ENCODE results near the gene CCDC85B. TPM values are rescaled to one million over a fixed set of nuclear protein-coding genes. Genes with fewer than 3 reads are reported as not detected.

Gene CCDC85B
- total and polyA plus RNA-seq, 2 of the 13 experiments (the other 11 are each of a cell fraction or from before 2014, with no cell fraction given), result 8.2 to 19.5 TPM

DNA sequence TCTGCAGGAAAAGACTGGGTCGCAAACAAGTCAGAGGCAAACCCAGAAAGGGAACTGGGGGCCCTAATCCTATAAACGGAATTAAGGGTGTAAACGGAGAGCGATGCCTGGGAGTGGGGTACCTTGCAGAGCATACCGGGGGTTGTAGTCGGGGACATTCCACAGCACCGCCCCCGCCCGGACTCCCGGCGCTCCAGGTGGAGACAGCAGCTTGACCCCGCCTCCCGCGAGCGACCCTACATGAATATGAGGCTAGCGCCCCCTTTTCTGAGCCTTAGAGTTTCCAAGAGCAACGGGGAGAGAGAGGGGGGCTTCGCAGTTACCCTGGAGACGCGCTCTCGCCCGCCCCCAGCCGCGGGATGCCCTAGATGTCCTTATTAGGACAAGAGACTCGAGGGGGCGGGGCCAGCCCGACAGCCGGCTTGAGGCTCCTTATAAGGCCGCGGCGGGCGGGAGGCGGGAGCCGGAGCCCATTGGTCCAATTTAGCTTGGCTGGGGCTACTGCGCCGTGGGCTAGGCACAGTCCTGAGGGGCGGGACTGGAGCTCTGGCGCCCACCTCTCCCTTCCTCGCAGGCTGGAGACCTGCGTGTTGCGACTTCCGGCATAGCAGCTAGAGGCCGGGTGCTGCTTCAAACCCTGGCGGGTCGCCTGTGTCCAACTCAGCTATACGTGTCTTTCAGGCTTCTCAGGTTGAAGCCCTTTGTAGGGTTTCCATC, 31.2 kb upstream of the CCDC85B start (continued):
- TF ChIP-seq ZSCAN30 (CRISPR knock-in tag; IDR thresholded peaks at IDR 0.05) (no peak), NR2F2 (IDR thresholded peaks at IDR 0.05; ENCODE audit: borderline replicate concordance, low read depth) (no peak), MEIS1 (CRISPR knock-in tag; IDR thresholded peaks at IDR 0.05; ENCODE audit: borderline replicate concordance) (0 out of 2 replicates have a peak, but pooled peaks have one; percentile 38), ZNF329 (CRISPR knock-in tag; IDR thresholded peaks at IDR 0.05; ENCODE audit: low read depth) (no peak), MBD4 (IDR thresholded peaks at IDR 0.05; ENCODE audit: borderline replicate concordance, low read length) (no peak), ZNF816 (CRISPR knock-in tag; IDR thresholded peaks at IDR 0.05; ENCODE audit: borderline replicate concordance) (no peak), EP300 (IDR thresholded peaks at IDR 0.05; ENCODE audit: low read depth in 2 of 2, low read length in 2 of 2) (no peak), EP300 (CRISPR knock-in tag; IDR thresholded peaks at IDR 0.05; ENCODE audit: borderline replicate concordance) (no peak), RFXAP (CRISPR knock-in tag; IDR thresholded peaks at IDR 0.05; ENCODE audit: borderline replicate concordance) (peak; percentile 41; the same call in 1 of the 2 replicates), ZNF367 (CRISPR knock-in tag; IDR thresholded peaks at IDR 0.05; ENCODE audit: borderline replicate concordance) (no peak), ZFP90 (CRISPR knock-in tag; IDR thresholded peaks at IDR 0.05; ENCODE audit: borderline replicate concordance) (no peak), NR1H2 (CRISPR knock-in tag; IDR thresholded peaks at IDR 0.05; ENCODE audit: borderline replicate concordance, low read depth) (no peak), ARNT2 (CRISPR knock-in tag; IDR thresholded peaks at IDR 0.05; ENCODE audit: low read depth) (no peak), PCBP1 (IDR thresholded peaks at IDR 0.05; ENCODE audit: borderline replicate concordance, low read depth, low read length) (no peak), RFX1 (IDR thresholded peaks at IDR 0.05) (peak; percentile 71), NRL (CRISPR knock-in tag; IDR thresholded peaks at IDR 0.05; ENCODE audit: borderline replicate concordance) (no peak), SP5 (CRISPR knock-in tag; IDR thresholded peaks at IDR 0.05; ENCODE audit: borderline replicate concordance, low read depth) (peak; percentile 65; the same call in 1 of the 2 replicates), ZNF333 (CRISPR knock-in tag; IDR thresholded peaks at IDR 0.05; ENCODE audit: borderline replicate concordance) (no peak), ZNF296 (CRISPR knock-in tag; conservative IDR thresholded peaks at IDR 0.05) (no peak), HNF4A (CRISPR knock-in tag; IDR thresholded peaks at IDR 0.05) (no peak), MZF1 (CRISPR knock-in tag; IDR thresholded peaks at IDR 0.05; ENCODE audit: borderline replicate concordance) (no peak), WIZ (CRISPR knock-in tag; IDR thresholded peaks at IDR 0.05) (no peak), ZNF564 (CRISPR knock-in tag; IDR thresholded peaks at IDR 0.05) (no peak)
- TF ChIP-seq, protein P1, sequence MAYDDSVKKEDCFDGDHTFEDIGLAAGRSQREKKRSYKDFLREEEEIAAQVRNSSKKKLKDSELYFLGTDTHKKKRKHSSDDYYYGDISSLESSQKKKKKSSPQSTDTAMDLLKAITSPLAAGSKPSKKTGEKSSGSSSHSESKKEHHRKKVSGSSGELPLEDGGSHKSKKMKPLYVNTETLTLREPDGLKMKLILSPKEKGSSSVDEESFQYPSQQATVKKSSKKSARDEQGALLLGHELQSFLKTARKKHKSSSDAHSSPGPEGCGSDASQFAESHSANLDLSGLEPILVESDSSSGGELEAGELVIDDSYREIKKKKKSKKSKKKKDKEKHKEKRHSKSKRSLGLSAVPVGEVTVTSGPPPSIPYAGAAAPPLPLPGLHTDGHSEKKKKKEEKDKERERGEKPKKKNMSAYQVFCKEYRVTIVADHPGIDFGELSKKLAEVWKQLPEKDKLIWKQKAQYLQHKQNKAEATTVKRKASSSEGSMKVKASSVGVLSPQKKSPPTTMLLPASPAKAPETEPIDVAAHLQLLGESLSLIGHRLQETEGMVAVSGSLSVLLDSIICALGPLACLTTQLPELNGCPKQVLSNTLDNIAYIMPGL (CRISPR knock-in tag; IDR thresholded peaks at IDR 0.05; ENCODE audit: borderline replicate concordance in 1 of 2, low read depth in 1 of 2), result no peak; a peak in 1 of 4 replicates
- TF ChIP-seq, protein P2, sequence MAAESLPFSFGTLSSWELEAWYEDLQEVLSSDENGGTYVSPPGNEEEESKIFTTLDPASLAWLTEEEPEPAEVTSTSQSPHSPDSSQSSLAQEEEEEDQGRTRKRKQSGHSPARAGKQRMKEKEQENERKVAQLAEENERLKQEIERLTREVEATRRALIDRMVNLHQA (CRISPR knock-in tag; IDR thresholded peaks at IDR 0.05), result no peak
- TF ChIP-seq, protein P3, sequence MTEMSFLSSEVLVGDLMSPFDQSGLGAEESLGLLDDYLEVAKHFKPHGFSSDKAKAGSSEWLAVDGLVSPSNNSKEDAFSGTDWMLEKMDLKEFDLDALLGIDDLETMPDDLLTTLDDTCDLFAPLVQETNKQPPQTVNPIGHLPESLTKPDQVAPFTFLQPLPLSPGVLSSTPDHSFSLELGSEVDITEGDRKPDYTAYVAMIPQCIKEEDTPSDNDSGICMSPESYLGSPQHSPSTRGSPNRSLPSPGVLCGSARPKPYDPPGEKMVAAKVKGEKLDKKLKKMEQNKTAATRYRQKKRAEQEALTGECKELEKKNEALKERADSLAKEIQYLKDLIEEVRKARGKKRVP (CRISPR knock-in tag; IDR thresholded peaks at IDR 0.05), result no peak
- TF ChIP-seq, protein P4, sequence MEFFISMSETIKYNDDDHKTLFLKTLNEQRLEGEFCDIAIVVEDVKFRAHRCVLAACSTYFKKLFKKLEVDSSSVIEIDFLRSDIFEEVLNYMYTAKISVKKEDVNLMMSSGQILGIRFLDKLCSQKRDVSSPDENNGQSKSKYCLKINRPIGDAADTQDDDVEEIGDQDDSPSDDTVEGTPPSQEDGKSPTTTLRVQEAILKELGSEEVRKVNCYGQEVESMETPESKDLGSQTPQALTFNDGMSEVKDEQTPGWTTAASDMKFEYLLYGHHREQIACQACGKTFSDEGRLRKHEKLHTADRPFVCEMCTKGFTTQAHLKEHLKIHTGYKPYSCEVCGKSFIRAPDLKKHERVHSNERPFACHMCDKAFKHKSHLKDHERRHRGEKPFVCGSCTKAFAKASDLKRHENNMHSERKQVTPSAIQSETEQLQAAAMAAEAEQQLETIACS (CRISPR knock-in tag; IDR thresholded peaks at IDR 0.05), result no peak

Measured in HepG2 (cell line).